LNCaP clone FGC (cell line): ENCODE measurements around the gene NFKB2.

Experiments used
- DNase-seq: peaks from one replicate; pipeline ENCODE4 v3.0.0-alpha.2; 2011; ENCODE audit warnings: low read depth
- H3K4me3 ChIP-seq: 2 replicates; pipeline ENCODE4 v1.5.1; 2011; ENCODE audit warnings: mild to moderate bottlenecking, low read depth, low read length, control low read depth
- CTCF ChIP-seq: IDR thresholded peaks from 2 replicates; pipeline ENCODE4 v1.5.1; 2012; ENCODE audit warnings: mild to moderate bottlenecking; ENCODE audit not compliant: control insufficient read depth, insufficient read depth; ENCODE audit errors: extremely low read depth

Gene NFKB2

GRCh38 chr10:102432162-102432950 is 36.9 kb downstream of the NFKB2 start, which contains the start of gene CUEDC2:
Gene CUEDC2, minus strand, starts transcription at chr10:102432574. Its CDS starts 7,386 bp downstream, at chr10:102425188.
- DNase-seq: peak; percentile 90
- peak within 1 kb of the TSS; percentile 68 for H3K4me3 ChIP-seq
- no peak for TF ChIP-seq CTCF

GRCh38 chr10:102433619-102434046 is 38.1 kb downstream of the NFKB2 start:
- no peak for DNase-seq
- H3K4me3 ChIP-seq: no peak overlapping the region
- TF ChIP-seq CTCF: no peak

- no peak overlapping the region for H3K4me3 ChIP-seq
- no peak for DNase-seq
- no peak for TF ChIP-seq CTCF
Measured at GRCh38 chr10:102434394-102435132, 39.1 kb downstream of the NFKB2 start.

GRCh38 chr10:102435133-102435497 is 39.6 kb downstream of the NFKB2 start:
- H3K4me3 ChIP-seq: no peak overlapping the region
- no peak for TF ChIP-seq CTCF
- DNase-seq: no peak

GRCh38 chr10:102435529-102436233 is 40.2 kb downstream of the NFKB2 start:
- no peak overlapping the region for H3K4me3 ChIP-seq
- DNase-seq: no peak
- no peak for TF ChIP-seq CTCF

- H3K4me3 ChIP-seq: no peak overlapping the region
- DNase-seq: no peak
- no peak for TF ChIP-seq CTCF
Measured at GRCh38 chr10:102436312-102436711, 40.8 kb downstream of the NFKB2 start.
